IMR-90 (cell line): ENCODE data around the gene SHISA3. TPM values are rescaled to one million over a fixed set of nuclear protein-coding genes. Genes with fewer than 3 reads are reported as not detected.

Source experiments
- ATAC-seq: fragments of 200-7000 bp; cut with Tn5 transposase; 2 replicates; pipeline ENCODE4 v1.9.1; 2020; ENCODE audit warnings: low read depth, mild to moderate bottlenecking, moderate library complexity
- BruUV-seq: library from RNA; stranded (reverse); fragments of 400-500 nt; replicated peaks from 2 replicates; lab custom pipeline; 2021; lab: Mats Ljungman, UMichigan
- CTCF ChIA-PET: fragments of 300-600 bp; formaldehyde crosslinking; extraction: SDS; loops from one replicate; lab custom pipeline; 2021; ENCODE audit warnings: antibody characterized with exemption; lab: Yijun Ruan, JAX
- POLR2A ChIA-PET: fragments of 300-600 bp; sonication (Branson Sonifier 250); formaldehyde crosslinking; loops from one replicate; lab custom pipeline; 2022; ENCODE audit warnings: antibody characterized with exemption; ENCODE audit not compliant: unreplicated experiment; lab: Charles Lee
- DNase-seq: peaks from one replicate; pipeline ENCODE4 v3.0.0; 2013
- H2AFZ ChIP-seq: replicated peaks from 2 replicates; pipeline ENCODE3; 2013; ENCODE audit warnings: low read length, mild to moderate bottlenecking; ENCODE audit not compliant: poor library complexity
- H2AK5ac ChIP-seq: 2 replicates; pipeline ENCODE4 v1.6.1; 2013; ENCODE audit warnings: low read depth, low read length, inconsistent platforms
- H2AK9ac ChIP-seq: replicated peaks from 2 replicates; pipeline ENCODE3; 2013; ENCODE audit warnings: mild to moderate bottlenecking, low read depth, low read length, moderate library complexity; ENCODE audit not compliant: poor library complexity
- H2BK120ac ChIP-seq: 2 replicates; pipeline ENCODE4 v1.6.1; 2013; ENCODE audit warnings: low read depth, low read length, inconsistent platforms
- H2BK15ac ChIP-seq: 3 replicates; pipeline ENCODE4 v1.6.1; 2013; ENCODE audit warnings: low read depth, low read length, inconsistent platforms
- H2BK20ac ChIP-seq: 2 replicates; pipeline ENCODE4 v1.6.1; 2013; ENCODE audit warnings: low read depth, mild to moderate bottlenecking, inconsistent platforms, low read length, moderate library complexity
- H2BK5ac ChIP-seq: 2 replicates; pipeline ENCODE4 v1.6.1; 2013; ENCODE audit warnings: mild to moderate bottlenecking, low read depth, low read length, inconsistent platforms; ENCODE audit not compliant: poor library complexity, severe bottlenecking
- H3K14ac ChIP-seq: replicated peaks from 2 replicates; pipeline ENCODE4 v1.6.1; 2013; ENCODE audit warnings: low read depth, low read length, inconsistent platforms
- H3K18ac ChIP-seq: 2 replicates; pipeline ENCODE4 v1.6.1; 2013; ENCODE audit warnings: low read depth, low read length, control low read depth
- H3K23ac ChIP-seq: 2 replicates; pipeline ENCODE4 v1.6.1; 2013; ENCODE audit warnings: low read depth, low read length, inconsistent platforms
- H3K27ac ChIP-seq: 2 replicates; pipeline ENCODE4 v1.5.1; 2013; ENCODE audit warnings: mild to moderate bottlenecking, control low read depth, low read length; ENCODE audit not compliant: insufficient read depth
- H3K27me3 ChIP-seq: 2 replicates; pipeline ENCODE4 v1.6.1; 2013; ENCODE audit warnings: low read length; ENCODE audit not compliant: control insufficient read depth, insufficient read depth
- H3K36me3 ChIP-seq: 2 replicates; pipeline ENCODE4 v1.6.1; 2013; ENCODE audit warnings: low read length, mixed read lengths; ENCODE audit not compliant: control insufficient read depth, insufficient read depth
- H3K4ac ChIP-seq: 2 replicates; pipeline ENCODE4 v1.6.1; 2013; ENCODE audit warnings: low read depth, low read length, inconsistent platforms
- H3K4me1 ChIP-seq: 2 replicates; pipeline ENCODE4 v1.6.1; 2013; ENCODE audit warnings: low read length, mixed read lengths; ENCODE audit not compliant: control insufficient read depth, insufficient read depth
- H3K4me2 ChIP-seq: 2 replicates; pipeline ENCODE4 v1.6.1; 2013; ENCODE audit warnings: low read depth, mild to moderate bottlenecking, control low read depth, low read length, moderate library complexity
- H3K4me3 ChIP-seq: 2 replicates; pipeline ENCODE4 v1.5.1; 2013; ENCODE audit warnings: low read depth, mild to moderate bottlenecking, control low read depth, low read length, moderate library complexity; ENCODE audit not compliant: insufficient read depth
- H3K56ac ChIP-seq: 2 replicates; pipeline ENCODE4 v1.6.1; 2013; ENCODE audit warnings: low read length, inconsistent platforms; ENCODE audit not compliant: insufficient read depth; ENCODE audit errors: extremely low read depth
- H3K79me1 ChIP-seq, 2 experiments: 2 replicates each; pipeline ENCODE4 v1.6.1; 2013; ENCODE audit warnings: low read length in 2 of 2, inconsistent platforms in 1 of 2, low read depth in 1 of 2
- H3K9ac ChIP-seq: 2 replicates; pipeline ENCODE4 v1.6.1; 2013; ENCODE audit warnings: low read depth, low read length, control low read depth
- H3K9me1 ChIP-seq: 2 replicates; pipeline ENCODE4 v1.6.1; 2013; ENCODE audit warnings: low read length, inconsistent platforms; ENCODE audit not compliant: insufficient read depth
- H3K9me3 ChIP-seq: 2 replicates; pipeline ENCODE4 v1.6.1; 2013; ENCODE audit warnings: low read length; ENCODE audit not compliant: control insufficient read depth, insufficient read depth
- H4K20me1 ChIP-seq: 2 replicates; pipeline ENCODE4 v1.6.1; 2013; ENCODE audit warnings: low read length, inconsistent platforms; ENCODE audit not compliant: insufficient read depth
- H4K5ac ChIP-seq: 2 replicates; pipeline ENCODE4 v1.6.1; 2013; ENCODE audit warnings: mild to moderate bottlenecking, low read depth, low read length, control low read depth
- H4K8ac ChIP-seq, 2 experiments: 2 replicates each; pipeline ENCODE4 v1.6.1; 2013; ENCODE audit warnings: low read depth in 2 of 2, low read length in 2 of 2, control low read depth in 1 of 2, inconsistent platforms in 1 of 2
- H4K91ac ChIP-seq: 2 replicates; pipeline ENCODE4 v1.6.1; 2013; ENCODE audit warnings: low read depth, low read length, inconsistent platforms; ENCODE audit not compliant: insufficient read depth
- CEBPB ChIP-seq: IDR thresholded peaks from 2 replicates; pipeline ENCODE4 v1.6.1; 2012; ENCODE audit warnings: low read depth, low read length, improper control_type of control experiment
- RAD21 ChIP-seq: IDR thresholded peaks from 2 replicates; pipeline ENCODE4 v1.6.1; 2012; ENCODE audit warnings: low read length, improper control_type of control experiment
- RFX5 ChIP-seq: IDR thresholded peaks from 2 replicates; pipeline ENCODE4 v1.8.0; 2012; ENCODE audit warnings: low read depth, mild to moderate bottlenecking, low read length, moderate library complexity
- WGBS, 2 experiments: methylation state at CpG; one replicate each; pipeline versions ENCODE4 v1.1.5 to v1.1.7; 2013; ENCODE audit warnings: missing lambda C conversion rate in 2 of 2; ENCODE audit not compliant: insufficient read length in 1 of 2; ENCODE audit errors: extremely low coverage in 2 of 2; 5-methylcytosine and 5-hydroxymethylcytosine counted together
- dilution Hi-C: fragments of 300-500 bp; cut with HindIII; formaldehyde crosslinking; loops from one replicate; pipeline ENCODE4 v1.14.3; 2018; ENCODE audit warnings: low sequenced_read_pairs; ENCODE audit not compliant: unreplicated experiment
- in situ Hi-C: fragments of 300-500 bp; cut with MboI; formaldehyde crosslinking; loops from 3 replicates; pipeline ENCODE4 v1.14.3; 2019; ENCODE audit warnings: low sequenced_read_pairs, inconsistent platforms, mixed read lengths
- intact Hi-C: fragments of 100-400 bp; cut with micrococcal nuclease; formaldehyde crosslinking; loops from 2 replicates; pipeline ENCODE4 v1.10.0; 2022
- polyA plus RNA-seq, 3 experiments: library from polyadenylated mRNA; depleted of rRNA; stranded (reverse); fragments of >200 nt; gene quantifications; 2 replicates each; pipeline ENCODE4 v1.2.3, GENCODE V29; 2012; ENCODE audit warnings: low replicate concordance in 1 of 3
- total RNA-seq: library from RNA; depleted of rRNA; stranded (reverse); fragments of >200 nt; gene quantifications from 2 replicates; pipeline ENCODE4 v1.2.3, GENCODE V29; 2012

SHISA3 gene
- total and polyA plus RNA-seq, 2 of the 4 experiments (the other 2 are of a cell fraction), result 0.18 to 0.77 TPM

DNA sequence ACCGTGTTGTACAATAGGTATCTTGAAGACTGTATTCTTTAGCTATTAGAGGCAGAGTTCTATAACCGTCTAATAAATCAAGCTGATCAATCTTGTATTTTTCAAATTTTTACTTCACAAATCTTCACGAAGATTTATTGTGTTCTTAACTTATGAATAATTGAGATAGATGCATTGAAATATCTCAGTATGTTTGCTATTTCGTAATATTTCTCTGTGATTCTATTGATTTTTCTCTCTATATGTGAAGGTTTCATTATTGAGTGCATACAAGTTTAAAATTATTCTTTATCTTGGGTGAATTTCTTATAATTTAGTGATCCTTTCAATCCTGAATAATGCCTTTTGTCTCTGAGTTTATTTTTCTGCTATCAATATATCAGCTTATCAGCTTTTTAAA, 19.8 kb upstream of the SHISA3 start:
- H2AK9ac ChIP-seq, result no peak overlapping the region
- H3K18ac ChIP-seq, result no peak overlapping the region
- TF ChIP-seq RAD21 (no peak), CEBPB (peak; percentile 78), RFX5 (no peak)
- no peak overlapping the region for H4K91ac ChIP-seq
- CTCF ChIA-PET, result interaction anchor here (0.7 to 1.1 kb wide), 2 partner anchors 116 to 141 kb away, joined by 3 to 5 read pairs; no protein-coding TSS in a partner anchor
- POLR2A ChIA-PET, result no interaction called here
- no peak overlapping the region for H3K23ac ChIP-seq
- dilution Hi-C loops (no loop called here), in situ Hi-C loops (no loop called here), intact Hi-C loops (no loop called here)
- no peaks in the 10 kb centered on the region for H4K20me1 ChIP-seq
- H4K5ac ChIP-seq, result no peak overlapping the region
- H3K27me3 ChIP-seq, result no peaks in the 10 kb centered on the region
- no peak overlapping the region for H3K4me2 ChIP-seq
- H2AK5ac ChIP-seq, result no peak overlapping the region
- no peak overlapping the region for H3K27ac ChIP-seq
- no peak overlapping the region for H2AFZ ChIP-seq
- no peak overlapping the region for H2BK120ac ChIP-seq
- no CpG with 5 or more reads among the region's 4 CpGs for WGBS, 2 experiments
- H4K8ac ChIP-seq, result no peak overlapping the region
- no peaks in the 10 kb centered on the region for H3K9me3 ChIP-seq
- no peaks in the 10 kb centered on the region for H3K9me1 ChIP-seq
- no TSS peak for BruUV-seq
- H2BK5ac ChIP-seq, result no peak overlapping the region
- no peak overlapping the region for H3K9ac ChIP-seq
- no peak overlapping the region for H2BK15ac ChIP-seq
- H3K36me3 ChIP-seq, result no peaks in the 10 kb centered on the region
- H3K56ac ChIP-seq, result no peak overlapping the region
- H2BK20ac ChIP-seq, result no peak overlapping the region
- no peaks in the 10 kb centered on the region for H3K4me1 ChIP-seq
- no peak overlapping the region for H3K4me3 ChIP-seq
- ATAC-seq, result no peak
- no peak for DNase-seq
- H3K14ac ChIP-seq, result no peak overlapping the region
- H3K4ac ChIP-seq, result no peak overlapping the region
- H3K79me1 ChIP-seq, result no peaks in the 10 kb centered on the region
